HG03378 (cell line): ENCODE results near the gene C19orf81.
"Not testable (repeated sequence)": the region's sequence is repeated elsewhere in the genome, so short reads cannot be mapped to it uniquely, and the experiment has no call there.

Experiments
- ATAC-seq: cut with Tn5 transposase; IDR thresholded peaks from one replicate; pipeline ENCODE4 v1.9.1; 2021; ENCODE audit warnings: mild to moderate bottlenecking, moderate library complexity; ENCODE audit not compliant: unreplicated experiment

The C19orf81 gene

DNA sequence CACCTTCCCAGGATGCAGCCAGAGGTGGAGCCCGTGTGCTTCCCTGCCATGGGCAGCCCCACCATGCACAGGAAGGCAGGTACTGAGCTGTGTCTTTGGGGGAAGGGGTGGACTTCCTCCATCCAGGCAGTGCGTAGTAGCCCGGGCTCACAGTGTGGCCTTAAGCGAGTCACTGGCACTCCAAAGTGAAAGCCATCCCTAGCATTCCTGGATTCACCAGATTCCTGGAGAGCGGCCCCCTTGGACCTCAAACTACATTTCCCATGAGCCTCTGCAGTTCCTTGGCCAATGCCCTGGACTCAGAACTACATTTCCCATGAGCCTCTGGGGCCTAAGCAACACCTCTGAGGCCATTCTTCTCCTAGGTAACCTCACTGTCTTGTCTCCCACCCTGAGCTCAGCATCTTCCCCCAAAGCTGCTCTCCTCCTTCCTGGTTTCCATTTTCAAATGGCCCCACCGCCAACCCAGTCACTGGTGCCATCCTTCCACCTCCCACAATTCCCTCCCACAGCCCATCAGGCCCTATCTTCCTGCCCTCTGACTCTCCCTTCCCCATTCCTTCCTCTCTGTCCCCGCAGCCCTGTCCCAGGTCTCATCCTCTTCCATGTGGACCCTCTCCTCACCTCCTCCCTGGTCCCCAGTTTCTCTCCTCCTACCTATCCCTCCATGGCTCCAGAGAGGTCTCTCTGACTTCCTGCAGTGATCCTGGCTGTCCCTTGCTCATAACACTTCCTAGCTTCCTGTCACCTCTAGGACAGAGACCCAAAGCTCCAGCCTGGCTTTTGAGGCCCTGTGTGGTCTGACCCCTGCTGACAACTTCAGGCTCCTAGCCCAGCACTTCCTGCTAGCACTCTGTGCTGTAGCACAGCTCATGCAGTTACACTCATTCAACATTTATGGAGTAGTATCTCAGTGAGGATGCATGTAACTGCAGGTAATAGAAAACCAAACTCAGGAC is at the start of gene C19orf81:
Gene C19orf81 (plus strand): TSS at position 13 of the 959 bp plus-strand sequence. CDS start 0 bp downstream, at position 13.
- no peak for ATAC-seq

DNA sequence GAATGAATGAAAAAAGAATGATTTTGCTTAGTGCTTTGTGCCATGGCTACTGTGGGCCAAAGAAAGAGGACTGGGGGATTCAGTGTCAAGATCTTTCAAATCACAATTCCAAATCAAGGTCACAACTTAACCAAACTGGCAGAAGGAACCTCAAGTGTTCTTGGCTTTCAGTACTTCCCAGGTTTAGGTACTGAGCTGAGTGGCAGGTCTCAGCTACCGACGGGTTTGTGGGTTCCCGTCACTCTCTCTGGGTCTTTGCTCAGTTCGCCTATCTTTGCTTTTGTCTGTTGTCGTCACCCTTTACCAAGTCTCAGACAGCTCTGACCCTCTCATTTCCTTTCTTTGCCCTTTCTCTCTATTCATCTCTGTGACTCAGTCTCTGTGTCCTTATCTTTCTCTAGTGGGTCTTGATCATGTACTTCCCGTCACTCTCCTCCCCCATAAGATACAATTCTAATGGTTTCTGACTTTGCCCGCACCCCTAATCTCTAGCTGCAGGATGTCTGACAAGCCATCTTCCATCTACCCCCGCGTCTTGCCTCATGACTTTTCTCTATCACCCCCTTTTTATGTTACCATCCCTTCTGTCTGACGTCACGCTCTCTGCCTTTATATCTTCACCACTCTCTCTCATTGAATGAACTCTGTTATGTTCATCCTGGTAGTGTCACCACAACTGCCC is 47.7 kb upstream of the C19orf81 start:
- ATAC-seq, result no peak

DNA sequence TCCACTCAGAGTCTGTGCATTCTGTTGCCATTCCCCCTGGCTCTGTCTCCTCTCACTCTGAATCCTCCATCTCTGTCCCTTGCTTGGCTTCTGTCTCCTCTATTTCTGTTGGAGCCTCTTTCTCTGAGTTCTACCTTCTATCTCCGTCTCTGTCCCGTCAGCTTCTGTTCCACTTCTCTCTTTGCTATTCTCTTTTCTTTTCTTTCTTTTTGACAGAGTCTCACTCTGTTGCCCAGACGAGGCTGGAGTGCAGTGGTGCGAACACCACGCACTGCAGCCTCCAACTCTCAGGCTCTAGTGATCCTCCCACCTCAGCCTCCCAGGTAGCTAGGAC is 47.2 kb upstream of the C19orf81 start:
- ATAC-seq, result no peak

DNA sequence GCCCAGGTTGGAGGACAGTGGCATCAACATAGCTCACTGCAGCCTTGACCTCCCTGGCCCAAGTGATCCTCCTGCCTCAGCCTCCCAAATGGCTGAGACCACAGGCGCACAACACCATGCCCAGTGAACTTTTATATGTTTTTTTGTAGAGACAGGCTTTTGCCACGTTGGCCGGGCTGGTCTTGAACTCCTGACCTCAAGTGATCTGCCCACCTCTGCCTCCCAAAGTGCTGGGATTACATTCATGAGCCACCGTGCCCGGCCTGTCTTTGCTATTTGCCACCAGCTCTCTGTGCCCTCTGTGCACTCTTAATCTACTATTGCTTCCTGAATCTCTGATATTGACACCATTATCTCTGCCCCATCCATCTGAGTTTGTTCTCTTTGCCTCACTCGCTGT is 46.7 kb upstream of the C19orf81 start:
- ATAC-seq, result no peak

DNA sequence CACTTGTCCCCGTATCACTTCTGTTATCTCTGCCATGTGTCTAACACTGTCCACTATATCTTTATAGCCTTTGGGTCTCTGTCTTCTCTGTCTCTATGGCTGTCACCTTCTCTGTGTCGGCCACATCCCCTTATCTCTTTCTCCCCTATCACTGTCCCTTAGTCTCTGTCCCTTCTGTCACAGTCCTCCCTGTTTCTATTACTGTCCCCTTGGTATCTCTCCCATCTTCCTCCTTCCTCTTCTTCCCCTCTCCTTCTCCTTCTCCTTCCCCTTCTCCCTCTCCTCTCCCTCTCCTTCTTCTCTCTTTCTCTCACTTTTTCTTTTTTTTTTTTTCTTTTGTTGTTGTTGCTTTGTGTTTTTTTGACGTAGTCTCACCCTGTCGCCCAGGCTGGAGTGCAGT is 46.3 kb upstream of the C19orf81 start:
- no peak for ATAC-seq

DNA sequence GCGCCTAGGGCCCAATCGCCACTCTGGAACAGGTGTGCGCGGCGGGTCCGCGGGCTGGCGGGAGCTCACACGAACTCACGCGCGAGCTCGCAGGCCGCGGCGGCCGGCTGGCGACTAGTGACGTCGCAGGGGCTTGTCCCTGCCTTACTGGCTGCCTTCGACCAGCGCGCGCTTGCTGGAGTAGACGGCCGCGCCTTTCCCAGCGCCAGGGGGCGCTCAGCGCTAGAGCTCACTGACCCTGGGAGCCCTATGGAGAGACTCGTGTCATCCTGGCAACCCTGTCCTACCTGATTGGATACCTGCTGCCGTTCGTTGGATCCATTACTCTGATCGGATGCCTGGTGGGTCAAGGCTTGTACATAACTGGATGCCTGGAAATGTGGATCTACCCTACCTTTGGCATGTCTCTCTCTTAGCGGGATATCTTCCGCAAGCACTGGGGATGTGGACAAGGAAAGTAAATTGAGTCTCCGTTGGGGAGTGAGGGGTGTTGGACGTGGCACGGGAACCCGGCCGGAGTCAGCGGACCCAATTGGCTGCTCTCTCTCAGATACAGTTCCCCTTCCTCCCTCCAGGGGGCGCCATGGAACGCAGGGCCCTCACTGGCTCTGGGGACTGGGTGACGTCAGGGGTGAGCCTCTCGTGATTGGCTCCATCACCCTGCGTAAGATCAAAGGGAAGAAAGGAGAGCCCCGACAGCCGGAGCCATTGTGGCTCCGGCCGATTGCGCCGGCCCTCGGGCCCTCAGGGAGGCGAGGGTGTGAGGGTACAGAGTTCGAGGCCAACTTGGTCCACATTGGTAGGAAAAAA is 44.8 kb upstream of the C19orf81 start:
- not testable (repeated sequence) for ATAC-seq

DNA sequence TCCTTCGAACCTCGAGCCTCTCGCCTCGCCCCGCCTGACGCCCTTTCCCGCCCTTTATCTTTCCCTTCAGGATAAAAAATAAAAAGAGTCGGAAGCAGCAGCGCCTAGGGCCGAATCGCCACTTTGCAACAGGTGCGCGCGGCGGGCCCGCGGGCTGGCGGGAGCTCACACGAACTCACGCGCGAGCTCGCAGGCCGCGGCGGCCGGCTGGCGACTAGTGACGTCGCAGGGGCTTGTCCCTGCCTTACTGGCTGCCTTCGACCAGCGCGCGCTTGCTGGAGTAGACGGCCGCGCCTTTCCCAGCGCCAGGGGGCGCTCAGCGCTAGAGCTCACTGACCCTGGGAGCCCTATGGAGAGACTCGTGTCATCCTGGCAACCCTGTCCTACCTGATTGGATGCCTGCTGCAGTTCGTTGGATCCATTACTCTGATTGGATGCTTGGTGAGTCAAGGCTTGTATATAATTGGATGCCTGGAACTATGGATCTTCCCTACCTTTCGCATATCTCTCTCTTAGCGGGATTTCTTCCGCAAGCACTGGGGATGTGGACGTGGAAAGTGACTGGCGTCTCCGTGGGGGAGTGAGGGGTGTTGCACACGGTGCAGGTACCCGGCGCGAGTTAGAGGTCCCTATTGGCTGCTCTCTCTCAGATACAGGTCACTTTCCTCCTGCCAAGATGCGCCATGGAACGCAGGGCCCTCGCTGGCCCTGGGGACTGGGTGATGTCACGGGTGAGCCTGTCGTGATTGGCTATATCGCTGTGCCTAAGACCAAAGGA is 43.0 kb upstream of the C19orf81 start:
- ATAC-seq, result not testable (repeated sequence)

DNA sequence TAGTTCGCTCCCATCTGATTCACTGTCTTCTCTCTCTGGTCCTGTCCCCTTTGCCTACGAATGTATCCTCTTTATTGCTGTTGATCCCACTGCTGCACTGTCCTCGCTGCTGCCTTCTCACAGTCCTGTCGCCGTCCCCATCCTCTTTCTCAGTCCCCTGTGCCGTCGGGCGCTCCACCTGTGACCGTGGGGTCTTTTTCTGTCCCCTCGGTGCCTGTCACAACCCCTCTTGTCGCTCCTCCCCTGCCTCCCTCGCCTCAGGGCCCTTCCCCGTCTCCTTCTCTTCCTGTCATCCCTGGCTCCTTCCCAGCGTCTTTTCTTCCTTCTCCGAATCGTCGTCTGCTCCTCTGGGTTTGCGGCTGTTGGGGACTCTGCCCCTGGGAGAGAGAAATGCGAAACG is 41.9 kb upstream of the C19orf81 start:
- ATAC-seq, result no peak

DNA sequence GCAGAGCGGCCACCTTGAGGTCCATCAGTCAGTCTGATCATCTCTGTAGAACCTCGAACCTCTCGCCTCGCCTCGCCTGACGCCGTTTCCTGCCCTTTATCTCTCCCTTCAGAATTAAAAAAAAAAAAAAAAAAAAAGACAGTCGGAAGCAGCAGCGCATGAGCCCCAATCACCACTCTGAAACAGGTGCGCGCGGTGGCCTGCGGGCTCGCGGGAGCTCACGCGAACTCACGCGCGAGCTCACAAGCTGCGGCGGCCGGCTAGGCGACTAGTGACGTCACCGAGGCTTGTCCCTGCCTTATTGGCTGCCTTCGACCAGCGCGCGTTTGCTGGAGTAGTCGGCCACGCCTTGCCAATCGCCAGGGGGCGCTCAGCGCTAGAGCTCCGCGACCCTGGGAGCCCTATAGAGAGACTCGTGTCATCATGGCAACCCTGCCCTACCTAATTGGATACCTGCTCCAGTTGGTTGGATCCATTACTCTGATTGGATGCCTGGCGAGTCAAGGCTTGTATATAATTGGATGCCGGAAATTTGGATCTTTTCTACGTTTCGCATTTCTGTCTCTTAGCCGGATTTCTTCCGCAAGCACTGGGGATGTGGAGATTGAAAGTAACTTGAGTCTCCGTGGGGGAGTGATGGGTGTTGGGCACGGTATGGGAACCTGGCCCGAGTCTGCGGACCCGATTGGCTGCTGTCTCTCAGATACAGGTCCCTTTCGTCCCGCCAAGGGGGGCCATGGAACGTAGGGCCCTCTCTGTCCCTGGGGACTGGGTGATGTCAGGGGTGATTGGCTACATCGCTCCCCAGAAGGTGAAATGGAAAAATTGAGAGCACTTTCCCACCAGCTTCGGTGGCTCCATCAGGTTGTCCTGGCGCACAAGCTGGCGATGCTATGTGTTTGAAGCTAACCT is 41.1 kb upstream of the C19orf81 start:
- no peak for ATAC-seq

DNA sequence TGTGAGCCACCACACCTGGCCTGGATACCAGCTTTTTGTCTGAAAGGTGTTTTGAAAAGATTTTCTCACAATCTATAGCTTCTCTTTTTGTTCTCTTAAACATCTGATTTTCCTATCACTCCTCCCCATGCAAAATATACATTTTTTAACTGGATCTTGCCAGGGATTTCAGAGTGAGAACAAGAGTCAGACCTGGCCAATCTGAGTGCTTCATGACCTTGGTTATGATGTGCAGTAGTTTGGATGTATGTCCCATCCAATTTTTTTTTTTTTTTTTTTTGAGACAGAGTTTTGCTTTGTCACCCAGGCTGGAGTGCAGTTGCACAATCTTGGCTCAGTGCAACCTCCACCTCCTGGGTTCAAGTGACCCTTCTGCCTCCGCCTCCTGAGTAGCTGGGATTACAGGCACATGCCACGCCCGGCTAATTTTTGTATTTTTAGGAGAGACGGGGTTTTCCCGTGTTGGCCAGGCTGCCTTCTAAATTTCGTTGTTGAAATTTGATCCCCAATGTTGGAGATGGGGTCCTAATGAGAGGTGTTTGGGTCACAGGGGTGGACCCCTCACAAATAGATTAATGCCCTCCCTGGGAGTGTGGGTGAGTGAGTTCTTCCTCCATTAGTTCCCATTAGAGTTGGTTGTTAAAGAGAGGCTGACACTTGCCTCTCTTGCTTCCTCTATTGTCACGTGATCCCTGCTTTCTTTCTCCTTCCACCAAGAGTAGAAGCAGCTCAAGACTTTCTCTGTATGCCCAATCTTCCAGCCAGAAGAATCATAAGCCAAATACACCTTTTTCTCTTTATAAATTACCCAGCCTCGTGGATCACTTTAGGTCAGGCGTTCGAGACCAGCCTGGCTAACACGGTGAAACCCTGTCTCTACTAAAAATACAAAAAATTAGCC is 36.5 kb upstream of the C19orf81 start:
- not testable (repeated sequence) for ATAC-seq

DNA sequence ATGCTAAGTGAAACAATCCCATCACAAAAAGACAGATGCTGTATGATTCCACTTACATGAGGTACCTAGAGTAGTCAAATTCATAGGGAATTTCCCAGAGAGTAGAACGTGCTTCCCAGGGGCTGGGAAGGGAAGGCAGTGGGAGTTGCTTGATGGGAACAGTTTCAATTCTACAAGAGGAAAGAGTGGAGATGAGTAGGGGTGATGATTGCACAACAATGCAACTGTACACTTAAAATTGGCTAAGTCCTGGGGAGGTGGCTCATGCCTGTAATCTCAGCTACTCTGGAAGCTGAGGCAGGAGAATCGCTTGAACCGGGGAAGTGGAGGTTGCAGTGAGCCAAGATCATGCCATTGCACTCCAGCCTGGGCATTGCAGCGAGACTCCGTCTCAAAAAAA is 30.9 kb upstream of the C19orf81 start:
- not testable (repeated sequence) for ATAC-seq

DNA sequence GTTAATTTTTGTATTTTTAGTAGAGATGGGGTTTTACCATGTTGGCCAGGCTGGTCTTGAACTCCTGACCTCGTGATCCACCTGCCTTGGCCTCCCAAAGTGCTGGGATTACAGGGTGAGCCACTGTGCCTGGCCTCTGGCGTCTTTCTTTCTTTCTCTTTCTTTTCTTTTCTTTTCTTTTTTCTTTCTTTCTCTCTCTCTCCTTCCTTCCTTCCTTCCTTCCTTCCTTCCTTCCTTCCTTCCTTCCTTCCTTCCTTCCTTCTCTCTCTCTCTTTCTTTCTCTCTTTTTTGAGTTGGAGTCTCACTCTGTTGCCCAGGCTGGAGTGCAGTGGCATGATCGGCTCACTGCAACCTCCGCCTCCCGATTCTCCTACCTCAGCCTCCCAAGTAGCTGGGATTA is 30.1 kb upstream of the C19orf81 start:
- ATAC-seq, result not testable (repeated sequence)

DNA sequence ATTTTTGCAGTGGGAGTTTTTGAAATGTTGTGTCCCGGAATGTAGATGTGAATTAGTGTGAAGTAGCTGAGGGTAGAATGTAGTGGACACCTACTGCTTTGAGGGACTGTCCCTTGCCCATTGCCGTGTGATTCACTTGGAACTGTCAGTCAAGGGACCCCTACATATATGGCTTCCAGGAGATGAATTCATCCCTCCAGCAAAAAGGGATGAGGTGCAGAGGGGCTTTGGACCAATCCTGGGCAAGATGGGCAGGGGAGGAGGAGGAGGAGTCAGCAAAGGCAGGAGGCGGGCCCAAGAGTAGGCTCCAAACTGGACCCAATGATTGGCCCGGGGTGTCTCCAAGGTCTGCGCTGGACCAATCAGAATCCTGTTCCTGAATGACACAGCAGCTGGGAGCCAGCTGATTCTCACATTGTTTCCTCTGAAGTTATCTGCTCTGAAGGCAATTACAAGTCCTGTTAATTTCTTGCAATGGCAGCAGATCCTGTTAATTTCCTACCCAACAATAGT is 28.8 kb upstream of the C19orf81 start:
- not testable (repeated sequence) for ATAC-seq

DNA sequence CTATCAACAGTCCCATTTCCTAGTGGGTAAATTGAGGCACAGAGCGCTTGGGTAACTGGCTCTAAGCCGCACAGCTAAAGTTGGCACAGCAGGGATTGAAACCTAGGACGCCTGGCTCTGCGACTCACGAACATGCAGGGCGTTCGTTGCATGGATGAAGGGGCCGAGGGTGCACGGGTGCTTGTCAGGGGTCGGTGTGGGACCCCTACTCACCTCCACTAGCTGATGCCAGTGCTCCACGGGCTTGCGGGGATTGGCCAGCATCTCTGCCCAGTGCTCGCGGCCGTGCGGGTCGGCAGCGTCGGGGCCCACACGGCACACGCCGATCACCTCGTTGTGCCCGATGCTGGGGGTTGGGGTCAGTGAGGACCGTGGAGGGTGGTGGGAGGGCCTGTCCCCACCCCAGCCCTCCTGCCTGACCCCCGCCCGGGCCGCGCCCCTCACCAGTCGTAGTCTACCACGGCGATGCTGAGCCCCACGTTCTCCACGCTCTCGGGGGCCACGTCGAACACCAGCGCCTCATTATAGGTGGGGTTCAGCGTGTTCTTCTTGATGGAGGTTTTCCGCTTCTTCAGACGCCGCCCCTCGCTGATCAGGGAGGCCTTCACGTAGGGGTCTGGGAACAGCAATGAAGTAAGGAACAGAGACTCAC is 24.2 kb upstream of the C19orf81 start:
- no peak for ATAC-seq

DNA sequence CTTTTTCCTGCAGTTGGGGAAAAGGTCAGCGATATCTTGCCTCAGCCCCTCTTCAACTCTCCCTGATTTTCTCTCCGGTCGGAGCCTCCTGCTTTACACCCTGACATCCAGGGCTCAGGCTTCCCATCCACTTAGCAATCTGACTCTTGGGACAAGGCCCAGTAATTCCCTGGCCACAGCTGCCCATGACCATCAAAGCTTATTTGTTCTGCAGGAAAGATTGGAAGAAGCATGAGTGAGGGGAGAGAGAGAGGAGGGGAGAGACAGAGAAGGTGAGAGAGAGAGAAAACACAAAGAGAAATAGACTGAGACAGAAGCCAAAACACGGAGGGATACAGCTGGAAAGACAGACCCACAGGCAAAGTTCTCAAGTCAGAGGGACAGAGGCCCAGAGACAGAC is 23.2 kb upstream of the C19orf81 start:
- no peak for ATAC-seq

DNA sequence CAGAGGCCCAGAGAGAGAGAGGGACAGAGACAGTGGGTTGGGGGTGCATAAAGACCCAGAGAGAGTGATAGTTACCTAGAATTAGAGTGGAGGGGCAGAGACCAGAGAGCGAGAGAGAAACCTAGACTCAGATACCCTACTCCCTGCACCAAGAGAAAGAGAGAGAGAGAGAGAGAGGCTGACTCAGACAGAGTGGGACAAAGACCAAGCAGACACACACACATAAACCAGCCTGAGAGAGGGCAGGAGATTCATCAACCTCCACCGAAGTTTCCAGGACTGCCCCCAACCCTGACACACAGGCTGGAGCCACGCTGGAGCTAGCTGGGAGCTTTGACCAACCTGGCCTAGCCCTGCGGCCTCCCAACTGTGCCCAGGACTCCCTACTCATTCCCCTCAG is 22.4 kb upstream of the C19orf81 start:
- no peak for ATAC-seq

DNA sequence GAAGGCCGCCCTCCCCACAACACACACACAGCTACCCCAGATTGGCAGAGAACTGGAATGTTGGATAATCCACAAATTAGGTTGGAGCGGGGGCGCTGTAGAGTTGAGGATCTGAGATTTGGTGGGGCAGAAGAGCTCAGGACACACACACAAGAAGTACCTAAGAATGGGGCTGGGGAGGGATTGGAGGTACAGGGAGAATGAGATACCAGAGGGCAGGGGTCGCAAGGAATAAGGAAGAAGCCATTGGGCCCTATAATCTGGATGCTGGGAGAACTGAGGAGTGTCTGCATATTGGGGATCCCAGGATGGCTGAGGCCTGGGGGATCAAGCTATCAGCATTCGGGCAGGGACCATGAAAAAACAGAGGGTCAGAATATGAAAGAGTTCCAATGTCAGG is 21.1 kb upstream of the C19orf81 start:
- ATAC-seq, result no peak

DNA sequence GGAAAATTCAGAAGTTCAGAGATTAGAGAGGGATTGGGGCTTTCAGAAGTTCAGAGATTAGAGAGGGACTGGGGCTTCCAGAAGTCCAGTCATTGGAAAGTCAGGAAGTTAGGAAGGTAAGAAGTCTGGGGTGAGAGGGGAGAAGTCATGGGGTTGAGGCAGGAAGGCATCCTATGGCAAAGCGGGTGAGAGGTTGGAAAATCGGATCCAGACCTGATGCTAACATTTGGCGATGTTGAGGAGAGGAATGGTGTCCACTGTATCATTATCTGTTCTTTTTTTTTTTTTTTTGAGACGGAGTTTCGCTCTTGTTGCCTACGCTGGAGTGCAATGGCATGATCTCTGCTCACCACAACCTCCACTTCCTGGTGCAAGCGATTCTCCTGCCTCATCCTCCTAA is 20.7 kb upstream of the C19orf81 start:
- ATAC-seq, result no peak
